HEK293 (cell line): ENCODE measurements around the gene LRP5.

Experiments
- CTCF ChIA-PET: fragments of 350-600 bp; formaldehyde crosslinking; extraction: SDS; loops from one replicate; lab custom pipeline; 2021; ENCODE audit warnings: antibody characterized with exemption; lab: Yijun Ruan, JAX
- POLR2A ChIA-PET: fragments of 300-600 bp; formaldehyde crosslinking; extraction: SDS; loops from one replicate; lab custom pipeline; 2020; ENCODE audit warnings: antibody characterized with exemption, inconsistent platforms; lab: Yijun Ruan, JAX
- H3K27ac ChIP-seq: fragments of 200-500 bp; sonication (Bioruptor generic); 2 replicates; pipeline ENCODE4 v1.5.1; 2014; ENCODE audit warnings: low read depth, low read length, control low read depth, inconsistent platforms; ENCODE audit errors: extremely low read depth
- H3K36me3 ChIP-seq, 2 experiments: fragments of 200-500 bp in 1 of 2; sonication (Bioruptor generic) in 1 of 2; 1 replicate in 1 of 2; 2 replicates in 1 of 2; pipeline ENCODE4 v1.5.1; 2014 to 2017; ENCODE audit warnings: inconsistent platforms in 2 of 2, low read length in 2 of 2; ENCODE audit not compliant: control insufficient read depth in 2 of 2, insufficient read depth in 1 of 2
- H3K4me1 ChIP-seq: fragments of 200-500 bp; sonication (Bioruptor generic); 2 replicates; pipeline ENCODE4 v1.5.1; 2014; ENCODE audit warnings: mild to moderate bottlenecking, low read length, inconsistent platforms; ENCODE audit not compliant: control insufficient read depth, insufficient read depth
- H3K4me3 ChIP-seq: 2 replicates; pipeline ENCODE4 v1.5.1; 2011; ENCODE audit warnings: low read depth, mild to moderate bottlenecking, control low read depth, low read length, moderate library complexity
- H3K9me3 ChIP-seq: fragments of 200-500 bp; sonication (Bioruptor generic); 2 replicates; pipeline ENCODE4 v1.5.1; 2014; ENCODE audit warnings: low read depth, low read length, inconsistent platforms; ENCODE audit not compliant: control insufficient read depth, insufficient read depth
- EGR2 ChIP-seq: fragments of 450-650 bp; formaldehyde crosslinking; IDR thresholded peaks from 2 replicates; pipeline ENCODE4 v1.5.1; 2016; ENCODE audit warnings: low read depth, missing biosample characterization, missing genetic modification characterization
- GLIS1 ChIP-seq: fragments of 450-650 bp; formaldehyde crosslinking; IDR thresholded peaks from 2 replicates; pipeline ENCODE4 v1.5.1; 2016; ENCODE audit warnings: missing biosample characterization, missing genetic modification characterization
- YY2 ChIP-seq: fragments of 450-650 bp; formaldehyde crosslinking; IDR thresholded peaks from 2 replicates; pipeline ENCODE4 v1.5.1; 2016; ENCODE audit warnings: missing biosample characterization, missing genetic modification characterization
- ZNF138 ChIP-seq: fragments of 450-650 bp; formaldehyde crosslinking; IDR thresholded peaks from 2 replicates; pipeline ENCODE4 v1.5.1; 2016; ENCODE audit warnings: missing biosample characterization, missing genetic modification characterization, borderline replicate concordance
- ZNF155 ChIP-seq: fragments of 450-650 bp; formaldehyde crosslinking; IDR thresholded peaks from 2 replicates; pipeline ENCODE4 v1.5.1; 2016; ENCODE audit warnings: missing biosample characterization, missing genetic modification characterization
- ZNF174 ChIP-seq: fragments of 450-650 bp; formaldehyde crosslinking; IDR thresholded peaks from 2 replicates; pipeline ENCODE4 v1.5.0; 2017; ENCODE audit warnings: missing biosample characterization, mild to moderate bottlenecking, missing genetic modification characterization
- ZNF23 ChIP-seq: fragments of 450-650 bp; formaldehyde crosslinking; IDR thresholded peaks from 2 replicates; pipeline ENCODE4 v1.5.1; 2016; ENCODE audit warnings: missing biosample characterization, missing genetic modification characterization, borderline replicate concordance
- ZNF274 ChIP-seq, 2 experiments: fragments of 200-500 bp in 1 of 2; fragments of 450-650 bp in 1 of 2; sonication (Bioruptor generic) in 1 of 2; formaldehyde crosslinking in 1 of 2; IDR thresholded peaks; 2 replicates each; pipeline versions ENCODE4 v1.5.1 to v1.6.1; 2014 to 2016; ENCODE audit warnings: borderline replicate concordance in 1 of 2, inconsistent platforms in 1 of 2, low read length in 1 of 2, missing biosample characterization in 1 of 2, missing genetic modification characterization in 1 of 2
- ZNF292 ChIP-seq: fragments of 450-650 bp; formaldehyde crosslinking; IDR thresholded peaks from 2 replicates; pipeline ENCODE4 v1.5.1; 2016; ENCODE audit warnings: low read depth, missing biosample characterization, missing genetic modification characterization, borderline replicate concordance
- ZNF335 ChIP-seq: fragments of 450-650 bp; formaldehyde crosslinking; conservative IDR thresholded peaks from 2 replicates; pipeline ENCODE4 v1.5.1; 2016; ENCODE audit warnings: missing biosample characterization, missing genetic modification characterization
- ZNF354C ChIP-seq: fragments of 450-650 bp; formaldehyde crosslinking; IDR thresholded peaks from 2 replicates; pipeline ENCODE4 v1.5.1; 2016; ENCODE audit warnings: missing biosample characterization, missing genetic modification characterization, low read depth, borderline replicate concordance
- ZNF561 ChIP-seq: fragments of 450-650 bp; IDR thresholded peaks from 2 replicates; pipeline ENCODE4 v1.5.1; 2018; ENCODE audit warnings: missing biosample characterization, missing genetic modification characterization, borderline replicate concordance
- ZNF623 ChIP-seq: fragments of 450-650 bp; formaldehyde crosslinking; IDR thresholded peaks from 2 replicates; pipeline ENCODE4 v1.5.1; 2016; ENCODE audit warnings: missing biosample characterization, missing genetic modification characterization
- ZNF660 ChIP-seq: fragments of 450-650 bp; IDR thresholded peaks from 2 replicates; pipeline ENCODE4 v1.5.1; 2018; ENCODE audit warnings: missing biosample characterization, mild to moderate bottlenecking, missing genetic modification characterization
- ZSCAN16 ChIP-seq: fragments of 450-650 bp; formaldehyde crosslinking; IDR thresholded peaks from 2 replicates; pipeline ENCODE4 v1.5.1; 2016; ENCODE audit warnings: missing biosample characterization, missing genetic modification characterization
- ZXDB ChIP-seq: fragments of 450-650 bp; formaldehyde crosslinking; IDR thresholded peaks from 2 replicates; pipeline ENCODE4 v1.5.1; 2016; ENCODE audit warnings: missing biosample characterization, missing genetic modification characterization
- TF ChIP-seq, protein P1 (sequence below): fragments of 450-650 bp; formaldehyde crosslinking; IDR thresholded peaks from 2 replicates; pipeline ENCODE4 v1.5.1; 2016; ENCODE audit warnings: missing biosample characterization, missing genetic modification characterization
- TF ChIP-seq, protein P2 (sequence below): fragments of 450-650 bp; formaldehyde crosslinking; IDR thresholded peaks from 2 replicates; pipeline ENCODE4 v1.5.1; 2016; ENCODE audit warnings: missing biosample characterization, missing genetic modification characterization, low read depth
- TF ChIP-seq, protein P3 (sequence below): fragments of 450-650 bp; formaldehyde crosslinking; IDR thresholded peaks from 2 replicates; pipeline ENCODE4 v1.5.1; 2016; ENCODE audit warnings: missing biosample characterization, missing genetic modification characterization
- TF ChIP-seq, protein P4 (sequence below): fragments of 450-650 bp; formaldehyde crosslinking; IDR thresholded peaks from 2 replicates; pipeline ENCODE4 v1.5.1; 2016; ENCODE audit warnings: missing biosample characterization, missing genetic modification characterization
- TF ChIP-seq, protein P5 (sequence below): fragments of 450-650 bp; formaldehyde crosslinking; IDR thresholded peaks from 2 replicates; pipeline ENCODE4 v1.5.1; 2016; ENCODE audit warnings: missing biosample characterization, missing genetic modification characterization

Gene LRP5

DNA sequence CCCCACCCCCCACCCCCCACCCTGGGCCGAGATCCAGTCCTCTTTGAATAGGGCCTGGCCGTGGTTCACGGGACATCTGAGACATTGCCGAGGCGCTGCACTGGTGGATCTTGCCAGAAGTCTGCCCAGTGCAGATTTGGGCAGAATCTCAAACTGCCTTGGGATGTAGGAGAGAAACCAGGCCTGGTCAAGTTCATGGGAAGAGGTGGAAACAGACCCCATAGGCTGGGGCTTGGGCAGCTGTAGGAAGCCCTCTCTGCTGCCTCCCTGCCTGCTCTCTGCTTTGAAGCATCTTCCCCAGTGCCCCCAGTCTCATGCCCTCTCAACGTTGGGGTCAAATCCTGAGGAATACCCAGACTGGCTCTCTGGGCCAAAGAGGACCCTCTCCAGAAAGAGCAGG lies 132.2 kb downstream of the LRP5 start:
- TF ChIP-seq ZNF623 (tag by site-specific recombination) (no peak), ZNF561 (no peak), ZNF155 (no peak), YY2 (no peak)
- TF ChIP-seq, protein P1, sequence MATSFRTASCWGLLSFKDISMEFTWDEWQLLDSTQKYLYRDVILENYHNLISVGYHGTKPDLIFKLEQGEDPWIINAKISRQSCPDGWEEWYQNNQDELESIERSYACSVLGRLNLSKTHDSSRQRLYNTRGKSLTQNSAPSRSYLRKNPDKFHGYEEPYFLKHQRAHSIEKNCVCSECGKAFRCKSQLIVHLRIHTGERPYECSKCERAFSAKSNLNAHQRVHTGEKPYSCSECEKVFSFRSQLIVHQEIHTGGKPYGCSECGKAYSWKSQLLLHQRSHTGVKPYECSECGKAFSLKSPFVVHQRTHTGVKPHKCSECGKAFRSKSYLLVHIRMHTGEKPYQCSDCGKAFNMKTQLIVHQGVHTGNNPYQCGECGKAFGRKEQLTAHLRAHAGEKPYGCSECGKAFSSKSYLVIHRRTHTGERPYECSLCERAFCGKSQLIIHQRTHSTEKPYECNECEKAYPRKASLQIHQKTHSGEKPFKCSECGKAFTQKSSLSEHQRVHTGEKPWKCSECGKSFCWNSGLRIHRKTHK (tag by site-specific recombination), result no peak
- TF ChIP-seq, protein P2, sequence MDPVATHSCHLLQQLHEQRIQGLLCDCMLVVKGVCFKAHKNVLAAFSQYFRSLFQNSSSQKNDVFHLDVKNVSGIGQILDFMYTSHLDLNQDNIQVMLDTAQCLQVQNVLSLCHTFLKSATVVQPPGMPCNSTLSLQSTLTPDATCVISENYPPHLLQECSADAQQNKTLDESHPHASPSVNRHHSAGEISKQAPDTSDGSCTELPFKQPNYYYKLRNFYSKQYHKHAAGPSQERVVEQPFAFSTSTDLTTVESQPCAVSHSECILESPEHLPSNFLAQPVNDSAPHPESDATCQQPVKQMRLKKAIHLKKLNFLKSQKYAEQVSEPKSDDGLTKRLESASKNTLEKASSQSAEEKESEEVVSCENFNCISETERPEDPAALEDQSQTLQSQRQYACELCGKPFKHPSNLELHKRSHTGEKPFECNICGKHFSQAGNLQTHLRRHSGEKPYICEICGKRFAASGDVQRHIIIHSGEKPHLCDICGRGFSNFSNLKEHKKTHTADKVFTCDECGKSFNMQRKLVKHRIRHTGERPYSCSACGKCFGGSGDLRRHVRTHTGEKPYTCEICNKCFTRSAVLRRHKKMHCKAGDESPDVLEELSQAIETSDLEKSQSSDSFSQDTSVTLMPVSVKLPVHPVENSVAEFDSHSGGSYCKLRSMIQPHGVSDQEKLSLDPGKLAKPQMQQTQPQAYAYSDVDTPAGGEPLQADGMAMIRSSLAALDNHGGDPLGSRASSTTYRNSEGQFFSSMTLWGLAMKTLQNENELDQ (tag by site-specific recombination), result no peak
- ChIA-PET POLR2A (no interaction called here), CTCF (no interaction called here)
- Histone ChIP-seq H3K4me1 (peaks cover 11% of the 10 kb centered on the region; the same call in 1 of the 2 replicates), H3K4me3 (no peak overlapping the region), H3K9me3 (no peaks in the 10 kb centered on the region), H3K36me3 (peaks cover 0 to 21% of the 10 kb centered on the region in 2 experiments; a peak in 2 of 3 replicates), H3K27ac (no peak overlapping the region)

DNA sequence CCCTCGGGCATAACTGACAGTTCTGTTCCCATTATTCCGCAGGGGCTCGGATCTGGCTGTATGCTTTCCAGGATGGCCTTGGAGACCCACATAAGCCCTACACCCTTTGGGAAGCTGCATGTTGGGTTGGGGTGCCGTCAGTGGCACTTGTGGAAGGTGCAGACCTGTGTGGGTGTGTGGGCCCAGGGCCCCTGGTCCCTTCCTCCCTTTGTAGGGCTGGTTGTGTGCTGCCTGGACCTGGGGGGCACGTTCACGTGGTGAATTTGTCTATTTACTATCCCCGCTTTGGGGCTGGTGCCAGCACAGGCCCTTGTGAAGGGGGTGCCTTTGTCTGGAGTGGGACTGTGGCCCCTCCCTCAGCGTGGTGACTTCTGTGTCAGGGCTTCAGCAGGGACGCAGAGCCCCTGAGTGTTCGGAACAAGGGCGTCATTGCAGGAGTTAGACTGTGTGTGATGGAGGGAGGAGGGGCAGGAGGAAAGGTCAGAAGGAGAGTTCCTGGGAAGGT lies 133.2 kb downstream of the LRP5 start:
- TF ChIP-seq, protein P3, sequence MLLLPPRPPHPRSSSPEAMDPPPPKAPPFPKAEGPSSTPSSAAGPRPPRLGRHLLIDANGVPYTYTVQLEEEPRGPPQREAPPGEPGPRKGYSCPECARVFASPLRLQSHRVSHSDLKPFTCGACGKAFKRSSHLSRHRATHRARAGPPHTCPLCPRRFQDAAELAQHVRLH (tag by site-specific recombination), result no peak
- peaks cover 11% of the 10 kb centered on the region; the same call in 1 of the 2 replicates for H3K4me1 ChIP-seq
- ChIA-PET CTCF (no interaction called here), POLR2A (no interaction called here)
- no peak overlapping the region for H3K27ac ChIP-seq
- H3K4me3 ChIP-seq, result no peak overlapping the region
- no peaks in the 10 kb centered on the region for H3K9me3 ChIP-seq
- H3K36me3 ChIP-seq, result peaks cover 0 to 18% of the 10 kb centered on the region in 2 experiments; a peak in 2 of 3 replicates

DNA sequence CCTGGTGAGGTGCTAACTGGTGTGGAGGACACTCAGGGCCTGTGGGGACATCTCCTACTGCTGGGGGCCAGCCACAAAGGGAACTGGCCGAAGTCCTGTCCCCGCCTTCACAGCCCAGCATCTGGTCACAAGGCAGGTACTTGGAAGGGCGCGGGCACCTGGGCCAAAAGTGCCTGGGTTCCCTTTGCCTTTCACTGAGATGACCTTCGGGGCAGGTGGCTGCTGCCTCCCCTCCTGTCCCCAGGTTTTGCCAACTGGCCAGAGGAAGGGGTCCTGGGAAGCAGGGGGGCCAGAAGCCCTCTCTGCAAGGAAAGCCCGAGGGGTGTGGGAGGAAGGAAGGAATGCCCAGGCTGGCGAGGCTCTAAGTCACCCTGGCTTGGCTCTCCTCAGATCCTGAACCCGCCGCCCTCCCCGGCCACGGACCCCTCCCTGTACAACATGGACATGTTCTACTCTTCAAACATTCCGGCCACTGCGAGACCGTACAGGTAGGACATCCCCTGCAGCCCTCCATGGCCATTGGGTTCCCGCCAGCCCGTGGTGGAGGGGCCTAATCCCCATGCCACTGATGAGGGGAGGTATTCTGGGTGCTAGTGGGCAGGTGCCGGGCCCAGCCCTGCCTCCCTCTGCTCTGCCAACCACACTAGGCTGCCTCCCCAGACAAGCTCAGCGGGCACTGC lies 133.8 kb downstream of the LRP5 start:
- CTCF ChIA-PET, result interaction anchor here (1.1 kb wide), 1 partner anchor 189 kb away, joined by 3 read pairs; no protein-coding TSS in a partner anchor
- TF ChIP-seq ZNF354C (tag by site-specific recombination), result no peak
- no peak for TF ChIP-seq ZSCAN16 (tag by site-specific recombination)
- TF ChIP-seq, protein P4, sequence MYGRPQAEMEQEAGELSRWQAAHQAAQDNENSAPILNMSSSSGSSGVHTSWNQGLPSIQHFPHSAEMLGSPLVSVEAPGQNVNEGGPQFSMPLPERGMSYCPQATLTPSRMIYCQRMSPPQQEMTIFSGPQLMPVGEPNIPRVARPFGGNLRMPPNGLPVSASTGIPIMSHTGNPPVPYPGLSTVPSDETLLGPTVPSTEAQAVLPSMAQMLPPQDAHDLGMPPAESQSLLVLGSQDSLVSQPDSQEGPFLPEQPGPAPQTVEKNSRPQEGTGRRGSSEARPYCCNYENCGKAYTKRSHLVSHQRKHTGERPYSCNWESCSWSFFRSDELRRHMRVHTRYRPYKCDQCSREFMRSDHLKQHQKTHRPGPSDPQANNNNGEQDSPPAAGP (tag by site-specific recombination), result no peak
- no peak for TF ChIP-seq ZNF174 (tag by site-specific recombination)
- no peak for TF ChIP-seq ZNF660 (tag by site-specific recombination)
- TF ChIP-seq, protein P5, sequence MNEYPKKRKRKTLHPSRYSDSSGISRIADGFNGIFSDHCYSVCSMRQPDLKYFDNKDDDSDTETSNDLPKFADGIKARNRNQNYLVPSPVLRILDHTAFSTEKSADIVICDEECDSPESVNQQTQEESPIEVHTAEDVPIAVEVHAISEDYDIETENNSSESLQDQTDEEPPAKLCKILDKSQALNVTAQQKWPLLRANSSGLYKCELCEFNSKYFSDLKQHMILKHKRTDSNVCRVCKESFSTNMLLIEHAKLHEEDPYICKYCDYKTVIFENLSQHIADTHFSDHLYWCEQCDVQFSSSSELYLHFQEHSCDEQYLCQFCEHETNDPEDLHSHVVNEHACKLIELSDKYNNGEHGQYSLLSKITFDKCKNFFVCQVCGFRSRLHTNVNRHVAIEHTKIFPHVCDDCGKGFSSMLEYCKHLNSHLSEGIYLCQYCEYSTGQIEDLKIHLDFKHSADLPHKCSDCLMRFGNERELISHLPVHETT (tag by site-specific recombination), result no peak
- no peak for TF ChIP-seq ZXDB
- TF ChIP-seq EGR2 (tag by site-specific recombination), result no peak
- TF ChIP-seq GLIS1, result no peak
- TF ChIP-seq ZNF23 (tag by site-specific recombination), result no peak
- no peak for TF ChIP-seq ZNF138 (tag by site-specific recombination)
- no peak for TF ChIP-seq ZNF292 (tag by site-specific recombination)
- TF ChIP-seq ZNF335 (tag by site-specific recombination), result no peak
- TF ChIP-seq ZNF274 (IDR thresholded peaks at IDR 0.05; ENCODE audit: low read length), result no peak
- TF ChIP-seq ZNF274 (tag by site-specific recombination; IDR thresholded peaks at IDR 0.05; ENCODE audit: borderline replicate concordance), result no peak
- TF ChIP-seq, protein P3 (tag by site-specific recombination), result no peak
- Histone ChIP-seq H3K36me3 (peaks cover 0 to 18% of the 10 kb centered on the region in 2 experiments; a peak in 2 of 3 replicates), H3K9me3 (no peaks in the 10 kb centered on the region), H3K4me3 (no peak overlapping the region), H3K4me1 (peaks cover 10% of the 10 kb centered on the region; the same call in 1 of the 2 replicates), H3K27ac (no peak overlapping the region)
- POLR2A ChIA-PET, result no interaction called here
